Gastrocnemius medialis (tissue), 4 donors: ENCODE measurements around the gene TEX38. TPM values are rescaled to one million over a fixed set of nuclear protein-coding genes. Genes with fewer than 3 reads are reported as not detected.

ENCODE experiments used
- ATAC-seq, 2 donors: fragments of 150-250 bp; one replicate each; pipeline ENCODE4 v1.9.1; 2016
- DNase-seq, 2 donors: peaks; one replicate each; pipeline ENCODE4 v3.0.0-alpha.2; 2019
- H3K27ac ChIP-seq, 4 donors: fragments of 200-600 bp; sonication (generic); 1 replicate in 1 of 4; 2 replicates in 3 of 4; pipeline ENCODE4 v1.5.1; 2016 to 2018; ENCODE audit warnings: mild to moderate bottlenecking in 2 of 4, moderate library complexity in 1 of 4
- H3K27me3 ChIP-seq, 3 donors: fragments of 200-600 bp; sonication (generic) in 2 of 3; 1 replicate in 1 of 3; 2 replicates in 2 of 3; pipeline versions ENCODE4 v1.5.1 to v1.6.0; 2016 to 2019; ENCODE audit warnings: mild to moderate bottlenecking in 1 of 3, moderate library complexity in 1 of 3
- H3K36me3 ChIP-seq, 2 donors: fragments of 200-600 bp; sonication (generic) in 1 of 2; one replicate each; pipeline ENCODE4 v1.5.1; 2017 to 2018
- H3K4me1 ChIP-seq, 2 donors: fragments of 200-600 bp; sonication (generic) in 1 of 2; one replicate each; pipeline ENCODE4 v1.5.1; 2016 to 2017; ENCODE audit warnings: mild to moderate bottlenecking in 2 of 2
- H3K4me3 ChIP-seq, 4 donors: fragments of 200-600 bp; sonication (generic) in 3 of 4; 1 replicate in 1 of 4; 2 replicates in 3 of 4; pipeline ENCODE4 v1.5.1; 2016 to 2019; ENCODE audit warnings: mild to moderate bottlenecking in 2 of 4
- H3K9me3 ChIP-seq, 3 donors: fragments of 200-600 bp; sonication (generic) in 2 of 3; 1 replicate in 1 of 3; 2 replicates in 2 of 3; pipeline ENCODE4 v1.5.1; 2016 to 2019
- POLR2A ChIP-seq, 2 donors: fragments of 450-650 bp; IDR thresholded peaks; one replicate each; pipeline ENCODE4 v1.6.1; 2017; ENCODE audit warnings: antibody characterized with exemption in 2 of 2, mild to moderate bottlenecking in 2 of 2, moderate library complexity in 2 of 2
- in situ Hi-C, 4 donors: fragments of 200-750 bp; cut with MboI; loops; one replicate each; pipeline versions ENCODE4 v1.15.0 to v1.8.0; 2017; ENCODE audit warnings: low sequenced_read_pairs in 4 of 4
- intact Hi-C: fragments of 100-400 bp; cut with DNase I; formaldehyde crosslinking; loops from one replicate; pipeline ENCODE4 v1.15.1; 2023; ENCODE audit warnings: low total_unique reads
- total RNA-seq, 4 donors: library from RNA; depleted of rRNA; stranded (reverse); fragments of >200 nt; gene quantifications; one replicate each; pipeline versions ENCODE4 v1.1.0 to v1.2.3, GENCODE V29; 2016
- TF ChIP-seq, protein P1 (sequence below), 5 experiments: fragments of 450-650 bp in 3 of 5; fragments of 200-600 bp in 2 of 5; sonication (generic) in 2 of 5; IDR thresholded peaks in 4 of 5; conservative IDR thresholded peaks in 1 of 5; 1 replicate in 4 of 5; 2 replicates in 1 of 5; pipeline ENCODE4 v1.5.1; 2016 to 2019; ENCODE audit warnings: antibody characterized with exemption in 5 of 5, mild to moderate bottlenecking in 3 of 5, moderate library complexity in 3 of 5

The TEX38 gene
- total RNA-seq, 4 donors from 2014 or later, result not detected

GRCh38 chr1:46642115-46642680 lies 29.5 kb upstream of the TEX38 start:
- intact Hi-C loops, result no loop called here
- Histone ChIP-seq H3K4me3 (no peak overlapping the region), H3K36me3 (peaks cover 0 to 26% of the 10 kb centered on the region in 2 donors), H3K27ac (no peak overlapping the region), H3K4me1 (peaks cover 9 to 25% of the 10 kb centered on the region in 2 donors), H3K27me3 (no peaks in the 10 kb centered on the region), H3K9me3 (no peaks in the 10 kb centered on the region)
- ATAC-seq (no peak), DNase-seq (no peak)
- no peak for TF ChIP-seq POLR2A (IDR thresholded peaks at IDR 0.05)
- TF ChIP-seq, protein P1, sequence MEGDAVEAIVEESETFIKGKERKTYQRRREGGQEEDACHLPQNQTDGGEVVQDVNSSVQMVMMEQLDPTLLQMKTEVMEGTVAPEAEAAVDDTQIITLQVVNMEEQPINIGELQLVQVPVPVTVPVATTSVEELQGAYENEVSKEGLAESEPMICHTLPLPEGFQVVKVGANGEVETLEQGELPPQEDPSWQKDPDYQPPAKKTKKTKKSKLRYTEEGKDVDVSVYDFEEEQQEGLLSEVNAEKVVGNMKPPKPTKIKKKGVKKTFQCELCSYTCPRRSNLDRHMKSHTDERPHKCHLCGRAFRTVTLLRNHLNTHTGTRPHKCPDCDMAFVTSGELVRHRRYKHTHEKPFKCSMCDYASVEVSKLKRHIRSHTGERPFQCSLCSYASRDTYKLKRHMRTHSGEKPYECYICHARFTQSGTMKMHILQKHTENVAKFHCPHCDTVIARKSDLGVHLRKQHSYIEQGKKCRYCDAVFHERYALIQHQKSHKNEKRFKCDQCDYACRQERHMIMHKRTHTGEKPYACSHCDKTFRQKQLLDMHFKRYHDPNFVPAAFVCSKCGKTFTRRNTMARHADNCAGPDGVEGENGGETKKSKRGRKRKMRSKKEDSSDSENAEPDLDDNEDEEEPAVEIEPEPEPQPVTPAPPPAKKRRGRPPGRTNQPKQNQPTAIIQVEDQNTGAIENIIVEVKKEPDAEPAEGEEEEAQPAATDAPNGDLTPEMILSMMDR (IDR thresholded peaks at IDR 0.05 in 4 of 5, conservative IDR thresholded peaks at IDR 0.05 in 1 of 5), result no peak
- in situ Hi-C loops, result no loop called here

DNA sequence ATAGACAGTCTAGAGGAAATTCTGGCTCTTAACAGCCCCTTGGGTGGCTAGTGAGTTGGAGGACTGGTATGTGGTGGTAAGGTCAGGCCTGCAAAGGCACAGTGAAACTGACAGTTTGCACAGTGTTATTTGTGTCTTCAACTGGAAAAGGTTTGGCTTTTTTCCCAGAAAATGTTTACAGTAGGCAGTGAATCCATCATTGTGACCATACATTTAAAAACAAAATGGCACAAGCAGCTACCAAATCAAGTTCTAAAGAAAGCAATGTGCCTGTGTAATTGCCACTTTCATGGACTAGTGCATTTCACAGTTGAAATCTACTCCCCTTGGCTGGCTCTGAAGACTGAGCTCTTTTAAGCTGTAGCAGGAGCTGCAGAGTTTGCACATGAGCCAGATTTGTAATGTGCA lies 28.3 kb upstream of the TEX38 start:
- TF ChIP-seq, protein P1 (IDR thresholded peaks at IDR 0.05 in 4 of 5, conservative IDR thresholded peaks at IDR 0.05 in 1 of 5), result no peak
- TF ChIP-seq POLR2A (IDR thresholded peaks at IDR 0.05), result no peak
- intact Hi-C loops (no loop called here), in situ Hi-C loops (no loop called here)
- no peaks in the 10 kb centered on the region for H3K27me3 ChIP-seq
- peaks cover 0 to 16% of the 10 kb centered on the region in 2 donors for H3K4me1 ChIP-seq
- peaks cover 0 to 38% of the 10 kb centered on the region in 2 donors for H3K36me3 ChIP-seq
- ATAC-seq (no peak), DNase-seq (no peak)
- peak overlapping the region in 1 of 4 donors; percentile 8 for H3K27ac ChIP-seq
- no peaks in the 10 kb centered on the region for H3K9me3 ChIP-seq
- no peak overlapping the region for H3K4me3 ChIP-seq

GRCh38 chr1:46645815-46646214 lies 25.8 kb upstream of the TEX38 start:
- TF ChIP-seq, protein P1 (IDR thresholded peaks at IDR 0.05 in 4 of 5, conservative IDR thresholded peaks at IDR 0.05 in 1 of 5), result no peak
- no peak for TF ChIP-seq POLR2A (IDR thresholded peaks at IDR 0.05)
- H3K27ac ChIP-seq, result no peak overlapping the region

DNA sequence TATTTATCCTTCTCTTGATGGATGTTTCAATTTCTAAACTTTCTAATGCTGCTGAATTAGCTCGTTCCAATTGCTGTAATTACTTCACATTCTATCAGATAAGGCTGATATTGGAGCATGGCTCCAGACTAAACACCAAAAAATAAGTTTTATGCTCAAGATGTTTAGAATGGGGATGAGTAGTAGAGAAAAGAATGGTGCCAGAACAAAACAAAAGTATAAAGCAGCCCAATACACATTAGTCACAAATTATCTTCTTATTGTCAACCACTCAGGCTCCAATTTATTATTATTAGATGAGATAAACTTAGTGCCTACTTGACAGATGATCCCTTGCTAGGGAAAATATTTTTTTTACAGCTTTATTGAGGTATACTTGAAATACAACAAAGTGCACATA lies 25.3 kb upstream of the TEX38 start:
- Histone ChIP-seq H3K27me3 (no peaks in the 10 kb centered on the region), H3K36me3 (peaks cover 0 to 60% of the 10 kb centered on the region in 2 donors), H3K9me3 (no peaks in the 10 kb centered on the region), H3K4me3 (no peak overlapping the region), H3K4me1 (peaks cover 0 to 16% of the 10 kb centered on the region in 2 donors), H3K27ac (no peak overlapping the region)
- TF ChIP-seq, protein P1 (IDR thresholded peaks at IDR 0.05 in 4 of 5, conservative IDR thresholded peaks at IDR 0.05 in 1 of 5), result no peak
- no peak for TF ChIP-seq POLR2A (IDR thresholded peaks at IDR 0.05)
- in situ Hi-C loops (no loop called here), intact Hi-C loops (no loop called here)
- ATAC-seq (no peak), DNase-seq (no peak)

More at GRCh38 chr1:46645815-46646214, 25.8 kb upstream of the TEX38 start:
- Histone ChIP-seq H3K36me3 (peaks cover 0 to 60% of the 10 kb centered on the region in 2 donors), H3K4me1 (peaks cover 0 to 16% of the 10 kb centered on the region in 2 donors), H3K4me3 (no peak overlapping the region), H3K27me3 (no peaks in the 10 kb centered on the region), H3K9me3 (no peaks in the 10 kb centered on the region)
- in situ Hi-C loops (no loop called here), intact Hi-C loops (no loop called here)
- DNase-seq (no peak), ATAC-seq (no peak)

DNA sequence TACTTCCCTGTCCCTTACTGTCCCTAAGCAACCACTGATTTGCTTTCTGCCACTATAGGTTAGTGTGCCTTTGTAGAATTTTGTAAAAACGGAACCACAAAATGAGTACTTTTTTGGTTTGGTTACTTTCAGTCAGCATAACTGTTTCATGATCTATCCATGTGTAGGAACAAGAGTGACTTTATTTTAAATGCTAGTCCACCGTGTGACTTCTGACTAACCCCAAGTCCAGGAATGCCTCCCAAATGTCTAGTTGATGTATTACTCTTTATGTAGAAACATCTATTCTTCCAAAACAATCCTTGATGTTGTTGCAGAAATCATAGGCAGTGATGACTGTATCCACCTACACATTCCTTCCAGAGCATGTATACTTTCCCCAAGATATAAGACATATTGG lies 24.8 kb upstream of the TEX38 start:
- Histone ChIP-seq H3K36me3 (peaks cover 0 to 58% of the 10 kb centered on the region in 2 donors), H3K9me3 (no peaks in the 10 kb centered on the region), H3K4me1 (peaks cover 0 to 16% of the 10 kb centered on the region in 2 donors), H3K27me3 (no peaks in the 10 kb centered on the region), H3K27ac (no peak overlapping the region), H3K4me3 (no peak overlapping the region)
- in situ Hi-C loops (no loop called here), intact Hi-C loops (no loop called here)
- DNase-seq (no peak), ATAC-seq (no peak)
- TF ChIP-seq, protein P1 (IDR thresholded peaks at IDR 0.05 in 4 of 5, conservative IDR thresholded peaks at IDR 0.05 in 1 of 5), result no peak
- TF ChIP-seq POLR2A (IDR thresholded peaks at IDR 0.05), result no peak
